Stomach smooth muscle (tissue), 2 donors: ENCODE measurements around the gene IGSF22.

ENCODE experiments used
- H3K27ac ChIP-seq: one replicate; pipeline ENCODE4 v1.7.0; 2013; ENCODE audit warnings: mild to moderate bottlenecking, low read length, inconsistent platforms
- H3K27me3 ChIP-seq, 2 donors: one replicate each; pipeline ENCODE4 v1.7.0; 2013; ENCODE audit warnings: low read length in 2 of 2; ENCODE audit not compliant: insufficient read depth in 2 of 2, control insufficient read depth in 1 of 2
- H3K36me3 ChIP-seq, 2 donors: one replicate each; pipeline ENCODE4 v1.7.0; 2013; ENCODE audit warnings: low read length in 2 of 2; ENCODE audit not compliant: control insufficient read depth in 2 of 2, insufficient read depth in 2 of 2
- H3K4me1 ChIP-seq: one replicate; pipeline ENCODE4 v1.7.0; 2013; ENCODE audit warnings: low read length; ENCODE audit not compliant: control insufficient read depth, insufficient read depth
- H3K4me3 ChIP-seq, 2 donors: one replicate each; pipeline ENCODE4 v1.7.0; 2013; ENCODE audit warnings: low read length in 2 of 2
- H3K9ac ChIP-seq, 2 donors: one replicate each; pipeline ENCODE4 v1.7.0; 2013; ENCODE audit warnings: low read length in 2 of 2, mild to moderate bottlenecking in 1 of 2
- H3K9me3 ChIP-seq, 2 donors: one replicate each; pipeline ENCODE4 v1.7.0; 2013; ENCODE audit warnings: low read length in 2 of 2; ENCODE audit not compliant: control insufficient read depth in 2 of 2
- donor health status: healthy.
- donor health status: Pancreatic carcinoma.

Gene IGSF22

DNA sequence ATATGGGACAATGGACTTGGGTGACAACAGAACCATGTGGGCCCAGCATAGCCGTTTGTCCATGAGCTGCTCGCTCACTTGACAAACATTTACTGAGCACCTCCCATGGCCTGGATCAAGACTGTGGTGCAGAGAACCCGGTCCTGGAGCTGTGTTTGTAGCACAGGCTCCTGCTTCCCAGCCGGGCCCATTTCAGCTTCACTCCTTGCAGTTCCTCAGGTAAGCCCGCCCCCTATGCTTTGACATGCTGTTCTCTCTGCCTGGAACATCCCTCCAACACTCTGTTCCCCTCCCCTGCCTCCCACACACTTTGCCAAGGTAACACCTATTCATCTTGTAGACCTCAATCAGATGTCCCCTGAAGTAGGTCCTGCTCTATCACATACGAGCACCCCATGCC, 19.3 kb upstream of the IGSF22 start:
- H3K36me3 ChIP-seq = no peaks in the 10 kb centered on the region
- H3K4me1 ChIP-seq = no peaks in the 10 kb centered on the region

DNA sequence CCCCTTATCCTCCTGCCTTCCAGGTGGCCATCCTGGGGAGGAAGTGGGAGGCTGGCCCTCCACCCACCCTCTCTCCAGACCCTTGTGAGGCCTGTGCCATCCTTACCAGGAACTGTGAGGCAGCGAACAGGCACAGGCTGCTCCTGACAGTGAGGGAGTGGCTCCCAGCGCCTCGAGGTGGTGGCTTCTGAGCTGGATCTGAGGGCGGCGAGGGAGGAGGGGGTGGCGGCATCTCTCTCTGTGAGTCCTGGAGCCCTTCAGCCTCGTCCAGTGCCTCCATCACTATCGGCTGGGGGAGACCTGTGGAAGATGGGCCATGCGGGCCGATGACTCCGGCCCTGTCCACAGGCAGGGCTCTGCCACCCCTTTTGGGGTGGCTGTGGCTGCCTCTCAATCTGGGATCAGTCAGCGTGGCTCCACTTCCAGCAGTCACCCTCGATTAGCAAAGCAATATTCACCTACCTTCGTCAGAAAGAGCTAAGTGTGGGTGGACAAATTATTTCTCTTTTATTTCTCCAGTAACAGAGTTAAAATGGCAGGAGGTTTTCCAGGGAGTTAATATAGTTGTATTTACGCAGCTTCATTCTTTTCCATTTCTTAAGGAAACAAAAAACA, 18.0 kb upstream of the IGSF22 start:
- Histone ChIP-seq H3K9me3 (no peaks in the 10 kb centered on the region), H3K4me1 (no peaks in the 10 kb centered on the region), H3K27me3 (no peaks in the 10 kb centered on the region), H3K27ac (no peak overlapping the region), H3K4me3 (no peak overlapping the region), H3K36me3 (no peaks in the 10 kb centered on the region), H3K9ac (no peak overlapping the region)

More for the DNA sequence above, 19.3 kb upstream of the IGSF22 start:
- Histone ChIP-seq H3K27me3 (peaks cover 0 to under 1% of the 10 kb centered on the region in 2 donors), H3K27ac (no peak overlapping the region), H3K4me3 (no peak overlapping the region), H3K9ac (no peak overlapping the region), H3K9me3 (no peaks in the 10 kb centered on the region)

GRCh38 chr11:18743365-18743764, 17.4 kb upstream of the IGSF22 start:
- Histone ChIP-seq H3K27me3 (no peaks in the 10 kb centered on the region), H3K27ac (no peak overlapping the region), H3K4me3 (no peak overlapping the region), H3K9ac (no peak overlapping the region), H3K4me1 (no peaks in the 10 kb centered on the region), H3K36me3 (no peaks in the 10 kb centered on the region), H3K9me3 (no peaks in the 10 kb centered on the region)

DNA sequence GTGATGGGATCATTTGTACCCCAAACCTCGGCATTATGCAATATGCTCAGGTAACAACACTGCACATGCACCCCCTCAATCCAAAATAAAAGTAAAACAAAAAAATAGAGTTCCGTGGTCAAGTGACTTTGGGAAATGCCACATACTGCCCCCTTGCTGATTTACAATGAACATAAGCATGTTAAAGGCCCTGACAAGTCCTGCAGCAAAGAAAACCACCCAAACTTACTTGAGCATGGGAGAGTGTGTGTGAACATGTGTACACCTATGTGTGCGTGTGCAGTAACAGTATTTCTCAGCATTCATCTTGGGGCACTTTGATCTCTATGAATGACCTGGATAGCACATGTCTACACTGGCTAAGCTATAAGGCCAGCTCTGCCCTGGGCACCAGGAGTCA, 15.8 kb upstream of the IGSF22 start:
- Histone ChIP-seq H3K9me3 (no peaks in the 10 kb centered on the region), H3K36me3 (no peaks in the 10 kb centered on the region), H3K27me3 (peaks cover 0 to 5% of the 10 kb centered on the region in 2 donors), H3K4me1 (no peaks in the 10 kb centered on the region), H3K27ac (no peak overlapping the region), H3K4me3 (no peak overlapping the region), H3K9ac (no peak overlapping the region)

DNA sequence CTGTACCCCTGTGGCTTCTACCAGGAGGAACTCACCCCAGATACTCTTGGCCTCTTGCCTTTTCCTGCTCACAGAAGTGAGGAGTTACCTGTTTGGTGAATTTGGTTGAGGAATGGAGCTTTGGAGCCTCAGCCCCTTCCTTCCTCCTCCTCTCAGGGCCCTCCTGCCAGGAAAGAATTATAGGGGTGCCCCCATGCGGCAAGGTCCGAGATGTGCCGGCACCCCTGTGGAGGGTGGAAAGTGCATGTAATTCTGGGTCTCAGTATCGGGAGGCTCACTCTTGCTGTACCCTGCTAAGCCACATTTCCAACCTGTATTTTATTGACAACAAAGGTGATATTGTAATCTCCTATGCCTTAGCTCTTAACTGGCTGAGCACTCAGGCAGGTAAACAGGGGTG, 13.7 kb upstream of the IGSF22 start:
- H3K9ac ChIP-seq = no peak overlapping the region
- H3K4me3 ChIP-seq = no peak overlapping the region
- no peaks in the 10 kb centered on the region for H3K9me3 ChIP-seq
- H3K27ac ChIP-seq = no peak overlapping the region
- H3K4me1 ChIP-seq = no peaks in the 10 kb centered on the region
- H3K36me3 ChIP-seq = no peaks in the 10 kb centered on the region
- peaks cover 0 to 5% of the 10 kb centered on the region in 2 donors for H3K27me3 ChIP-seq

GRCh38 chr11:18737642-18738041, 11.7 kb upstream of the IGSF22 start:
- Histone ChIP-seq H3K27ac (no peak overlapping the region), H3K4me3 (no peak overlapping the region), H3K27me3 (peaks cover 0 to 5% of the 10 kb centered on the region in 2 donors), H3K4me1 (no peaks in the 10 kb centered on the region), H3K9me3 (no peaks in the 10 kb centered on the region), H3K9ac (no peak overlapping the region), H3K36me3 (no peaks in the 10 kb centered on the region)

GRCh38 chr11:18736590-18737148, 10.7 kb upstream of the IGSF22 start:
- Histone ChIP-seq H3K27ac (no peak overlapping the region), H3K4me1 (no peaks in the 10 kb centered on the region), H3K9ac (no peak overlapping the region), H3K27me3 (peaks cover 0 to 5% of the 10 kb centered on the region in 2 donors), H3K9me3 (no peaks in the 10 kb centered on the region), H3K36me3 (no peaks in the 10 kb centered on the region), H3K4me3 (no peak overlapping the region)

DNA sequence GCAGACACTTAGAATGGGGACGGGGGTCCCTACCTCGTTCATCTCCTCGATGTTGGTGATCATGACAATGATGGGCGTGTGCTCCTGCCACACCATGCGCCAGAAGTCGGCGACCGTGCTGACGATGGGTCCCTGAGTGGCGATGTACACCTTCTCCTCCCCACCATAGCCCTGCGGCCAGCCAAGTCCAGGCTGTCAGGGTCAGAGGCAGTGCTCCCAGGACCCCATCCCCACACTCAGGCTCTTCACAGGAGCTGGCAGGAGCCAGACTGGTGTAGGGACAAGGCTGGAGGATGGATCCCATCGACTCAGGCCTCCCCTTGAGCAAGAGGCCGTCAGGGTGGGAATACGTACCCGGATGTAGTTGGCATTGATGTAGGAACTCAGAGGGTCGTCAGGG, 7.2 kb upstream of the IGSF22 start:
- H3K9me3 ChIP-seq = no peaks in the 10 kb centered on the region

GRCh38 chr11:18731949-18732821, 6.2 kb upstream of the IGSF22 start:
- no peaks in the 10 kb centered on the region for H3K9me3 ChIP-seq
- H3K4me1 ChIP-seq = no peaks in the 10 kb centered on the region
- no peaks in the 10 kb centered on the region for H3K36me3 ChIP-seq
- no peak overlapping the region for H3K4me3 ChIP-seq
- H3K27ac ChIP-seq = no peak overlapping the region
- H3K27me3 ChIP-seq = peaks cover 0 to 2% of the 10 kb centered on the region in 2 donors
- no peak overlapping the region for H3K9ac ChIP-seq

More for the DNA sequence above, 7.2 kb upstream of the IGSF22 start:
- Histone ChIP-seq H3K9ac (no peak overlapping the region), H3K27me3 (peaks cover 0 to 5% of the 10 kb centered on the region in 2 donors), H3K27ac (no peak overlapping the region), H3K36me3 (no peaks in the 10 kb centered on the region), H3K4me3 (no peak overlapping the region), H3K4me1 (no peaks in the 10 kb centered on the region)

GRCh38 chr11:18731441-18731840, 5.5 kb upstream of the IGSF22 start:
- Histone ChIP-seq H3K36me3 (no peaks in the 10 kb centered on the region), H3K4me1 (no peaks in the 10 kb centered on the region), H3K27ac (no peak overlapping the region), H3K9me3 (no peaks in the 10 kb centered on the region), H3K27me3 (no peaks in the 10 kb centered on the region), H3K9ac (no peak overlapping the region), H3K4me3 (no peak overlapping the region)

GRCh38 chr11:18730020-18730419, 4.0 kb upstream of the IGSF22 start:
- H3K9me3 ChIP-seq = no peaks in the 10 kb centered on the region
- H3K4me1 ChIP-seq = no peaks in the 10 kb centered on the region
- no peak overlapping the region for H3K27ac ChIP-seq
- no peak overlapping the region for H3K4me3 ChIP-seq
- H3K9ac ChIP-seq = no peak overlapping the region
- H3K27me3 ChIP-seq = no peaks in the 10 kb centered on the region
- H3K36me3 ChIP-seq = no peaks in the 10 kb centered on the region
